Body of pancreas (tissue), 4 donors: ENCODE data around the gene LYST.

Source experiments
- POLR2A ChIP-seq, 3 donors: fragments of 450-650 bp; IDR thresholded peaks; one replicate each; pipeline ENCODE4 v1.6.1; 2016; ENCODE audit warnings: antibody characterized with exemption in 3 of 3, mild to moderate bottlenecking in 2 of 3
- TF ChIP-seq, protein P1 (sequence below), 7 experiments: fragments of 450-650 bp in 4 of 7; fragments of 200-600 bp in 3 of 7; sonication (generic) in 3 of 7; IDR thresholded peaks; one replicate each; pipeline ENCODE4 v1.5.1; 2016 to 2019; ENCODE audit warnings: antibody characterized with exemption in 7 of 7

GRCh38 chr1:235642011-235642942 is 224.4 kb downstream of the LYST start:
- TF ChIP-seq, protein P1, sequence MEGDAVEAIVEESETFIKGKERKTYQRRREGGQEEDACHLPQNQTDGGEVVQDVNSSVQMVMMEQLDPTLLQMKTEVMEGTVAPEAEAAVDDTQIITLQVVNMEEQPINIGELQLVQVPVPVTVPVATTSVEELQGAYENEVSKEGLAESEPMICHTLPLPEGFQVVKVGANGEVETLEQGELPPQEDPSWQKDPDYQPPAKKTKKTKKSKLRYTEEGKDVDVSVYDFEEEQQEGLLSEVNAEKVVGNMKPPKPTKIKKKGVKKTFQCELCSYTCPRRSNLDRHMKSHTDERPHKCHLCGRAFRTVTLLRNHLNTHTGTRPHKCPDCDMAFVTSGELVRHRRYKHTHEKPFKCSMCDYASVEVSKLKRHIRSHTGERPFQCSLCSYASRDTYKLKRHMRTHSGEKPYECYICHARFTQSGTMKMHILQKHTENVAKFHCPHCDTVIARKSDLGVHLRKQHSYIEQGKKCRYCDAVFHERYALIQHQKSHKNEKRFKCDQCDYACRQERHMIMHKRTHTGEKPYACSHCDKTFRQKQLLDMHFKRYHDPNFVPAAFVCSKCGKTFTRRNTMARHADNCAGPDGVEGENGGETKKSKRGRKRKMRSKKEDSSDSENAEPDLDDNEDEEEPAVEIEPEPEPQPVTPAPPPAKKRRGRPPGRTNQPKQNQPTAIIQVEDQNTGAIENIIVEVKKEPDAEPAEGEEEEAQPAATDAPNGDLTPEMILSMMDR (IDR thresholded peaks at IDR 0.05): no peak
- TF ChIP-seq POLR2A (IDR thresholded peaks at IDR 0.05): no peak
